ENCODE results near the gene IL20RB. TPM values are rescaled to one million over a fixed set of nuclear protein-coding genes. Genes with fewer than 3 reads are reported as not detected.

The IL20RB gene
- total and polyA plus RNA-seq, 5 donors from 2014 or later = 0.23 to 2.8 (median 0.51) TPM; not detected in 1

GRCh38 chr3:136932978-136933772 is 24.6 kb upstream of the IL20RB start:
- Histone ChIP-seq H3K4me1 (ENCODE audit: control insufficient read depth, insufficient read depth, low read length, poor library complexity, severe bottlenecking) (peaks cover 31% of the 10 kb centered on the region), H3K9me3 (ENCODE audit: control insufficient read depth in 2 of 2, low read length in 2 of 2) (no peaks in the 10 kb centered on the region), H3K36me3 (ENCODE audit: control insufficient read depth, insufficient read depth, low read length) (peaks cover 12% of the 10 kb centered on the region), H3K27ac (ENCODE audit: insufficient read depth, low read length, poor library complexity, severe bottlenecking) (peak overlapping the region; percentile 48), H3K27me3 (ENCODE audit: control insufficient read depth, insufficient read depth, low read length) (no peaks in the 10 kb centered on the region), H3K4me3 (ENCODE audit: low read depth, low read length) (no peak overlapping the region)
- Mint-ChIP-seq H3K9me3 (peaks cover 0 to 8% (median 0%) of the 10 kb centered on the region in 7 donors), H3K4me1 (peaks cover 55 to 84% (median 65%) of the 10 kb centered on the region in 4 donors), H3K4me3 (peak overlapping the region in 2 of 4 donors; percentile 65 to 76), H3K27me3 (no peaks in the 10 kb centered on the region), H3K36me3 (peaks cover 41% of the 10 kb centered on the region), H3K27ac (peak overlapping the region; percentile 6 to 63 (median 60))
- ATAC-seq (ENCODE audit: low read depth in 2 of 2) (no peak), DNase-seq (no peak)

GRCh38 chr3:136937175-136937574 is 20.6 kb upstream of the IL20RB start:
- H3K9me3 Mint-ChIP-seq = peaks cover 0 to 8% (median 0%) of the 10 kb centered on the region in 7 donors
- Histone ChIP-seq H3K36me3 (ENCODE audit: control insufficient read depth, insufficient read depth, low read length) (peaks cover 6% of the 10 kb centered on the region), H3K27me3 (ENCODE audit: control insufficient read depth, insufficient read depth, low read length) (no peaks in the 10 kb centered on the region), H3K27ac (ENCODE audit: insufficient read depth, low read length, poor library complexity, severe bottlenecking) (no peak overlapping the region), H3K9me3 (ENCODE audit: control insufficient read depth in 2 of 2, low read length in 2 of 2) (no peaks in the 10 kb centered on the region), H3K4me1 (ENCODE audit: control insufficient read depth, insufficient read depth, low read length, poor library complexity, severe bottlenecking) (peaks cover 48% of the 10 kb centered on the region), H3K4me3 (ENCODE audit: low read depth, low read length) (no peak overlapping the region)
- peaks cover 25% of the 10 kb centered on the region for H3K36me3 Mint-ChIP-seq
- peak overlapping the region in 1 of 3 donors; percentile 37 for H3K27ac Mint-ChIP-seq
- H3K27me3 Mint-ChIP-seq = no peaks in the 10 kb centered on the region
- DNase-seq (no peak), ATAC-seq (ENCODE audit: low read depth in 2 of 2) (no peak)
- H3K4me1 Mint-ChIP-seq = peaks cover 56 to 88% (median 74%) of the 10 kb centered on the region in 4 donors
- H3K4me3 Mint-ChIP-seq = peak overlapping the region in 1 of 4 donors; percentile 88

- ATAC-seq (ENCODE audit: low read depth in 2 of 2) = no peak
- H3K4me1 ChIP-seq (ENCODE audit: control insufficient read depth, insufficient read depth, low read length, poor library complexity, severe bottlenecking) = peaks cover 48% of the 10 kb centered on the region
- peak overlapping the region; percentile 7 for H3K4me3 ChIP-seq (ENCODE audit: low read depth, low read length)
- H3K9me3 Mint-ChIP-seq = peaks cover 0 to 8% (median 0%) of the 10 kb centered on the region in 7 donors
- no peak for DNase-seq
- peak overlapping the region; percentile 11 to 37 (median 29) for H3K27ac Mint-ChIP-seq
- H3K27ac ChIP-seq (ENCODE audit: insufficient read depth, low read length, poor library complexity, severe bottlenecking) = no peak overlapping the region
- peaks cover 30% of the 10 kb centered on the region for H3K36me3 Mint-ChIP-seq
- H3K4me1 Mint-ChIP-seq = peaks cover 57 to 89% (median 73%) of the 10 kb centered on the region in 4 donors
- H3K36me3 ChIP-seq (ENCODE audit: control insufficient read depth, insufficient read depth, low read length) = peaks cover 6% of the 10 kb centered on the region
- H3K27me3 Mint-ChIP-seq = no peaks in the 10 kb centered on the region
- H3K4me3 Mint-ChIP-seq = peak overlapping the region in 2 of 4 donors; percentile 77 to 88
- H3K9me3 ChIP-seq (ENCODE audit: control insufficient read depth in 2 of 2, low read length in 2 of 2) = no peaks in the 10 kb centered on the region
- no peaks in the 10 kb centered on the region for H3K27me3 ChIP-seq (ENCODE audit: control insufficient read depth, insufficient read depth, low read length)
These were observed 19.9 kb upstream of the IL20RB start for GRCh38 chr3:136937851-136938250.

GRCh38 chr3:136938334-136938733 is 19.4 kb upstream of the IL20RB start:
- Mint-ChIP-seq H3K27me3 (no peaks in the 10 kb centered on the region), H3K27ac (peak overlapping the region in 2 of 3 donors; percentile 29 to 37), H3K36me3 (peaks cover 28% of the 10 kb centered on the region), H3K9me3 (peaks cover 0 to 8% (median 0%) of the 10 kb centered on the region in 7 donors), H3K4me1 (peaks cover 57 to 89% (median 73%) of the 10 kb centered on the region in 4 donors), H3K4me3 (peak overlapping the region in 1 of 4 donors; percentile 88)
- Histone ChIP-seq H3K36me3 (ENCODE audit: control insufficient read depth, insufficient read depth, low read length) (peaks cover 6% of the 10 kb centered on the region), H3K9me3 (ENCODE audit: control insufficient read depth in 2 of 2, low read length in 2 of 2) (no peaks in the 10 kb centered on the region), H3K4me3 (ENCODE audit: low read depth, low read length) (peak overlapping the region; percentile 40), H3K27me3 (ENCODE audit: control insufficient read depth, insufficient read depth, low read length) (no peaks in the 10 kb centered on the region), H3K4me1 (ENCODE audit: control insufficient read depth, insufficient read depth, low read length, poor library complexity, severe bottlenecking) (peaks cover 48% of the 10 kb centered on the region), H3K27ac (ENCODE audit: insufficient read depth, low read length, poor library complexity, severe bottlenecking) (no peak overlapping the region)
- no peak for DNase-seq
- ATAC-seq (ENCODE audit: low read depth in 2 of 2) = no peak

- no peaks in the 10 kb centered on the region for H3K9me3 ChIP-seq (ENCODE audit: control insufficient read depth in 2 of 2, low read length in 2 of 2)
- H3K36me3 Mint-ChIP-seq = peaks cover 30% of the 10 kb centered on the region
- peak overlapping the region; percentile 68 to 93 (median 82) for H3K4me3 Mint-ChIP-seq
- H3K27me3 Mint-ChIP-seq = no peaks in the 10 kb centered on the region
- peak overlapping the region; percentile 40 for H3K4me3 ChIP-seq (ENCODE audit: low read depth, low read length)
- peaks cover 50% of the 10 kb centered on the region for H3K4me1 ChIP-seq (ENCODE audit: control insufficient read depth, insufficient read depth, low read length, poor library complexity, severe bottlenecking)
- H3K27ac Mint-ChIP-seq = peak overlapping the region in 1 of 3 donors; percentile 42
- H3K27me3 ChIP-seq (ENCODE audit: control insufficient read depth, insufficient read depth, low read length) = no peaks in the 10 kb centered on the region
- ATAC-seq (ENCODE audit: low read depth in 2 of 2) (no peak), DNase-seq (no peak)
- peaks cover 6% of the 10 kb centered on the region for H3K36me3 ChIP-seq (ENCODE audit: control insufficient read depth, insufficient read depth, low read length)
- peaks cover 60 to 89% (median 78%) of the 10 kb centered on the region in 4 donors for H3K4me1 Mint-ChIP-seq
- peak overlapping the region; percentile 60 for H3K27ac ChIP-seq (ENCODE audit: insufficient read depth, low read length, poor library complexity, severe bottlenecking)
- peaks cover 0 to 8% (median 0%) of the 10 kb centered on the region in 7 donors for H3K9me3 Mint-ChIP-seq
These were observed 18.3 kb upstream of the IL20RB start for GRCh38 chr3:136939489-136939888.

- peak overlapping the region in 3 of 4 donors; percentile 19 to 63 (median 52) for H3K4me3 Mint-ChIP-seq
- no peaks in the 10 kb centered on the region for H3K27me3 Mint-ChIP-seq
- ATAC-seq (ENCODE audit: low read depth in 2 of 2) (no peak), DNase-seq (no peak)
- no peak overlapping the region for H3K4me3 ChIP-seq (ENCODE audit: low read depth, low read length)
- H3K4me1 Mint-ChIP-seq = peaks cover 59 to 73% (median 65%) of the 10 kb centered on the region in 4 donors
- no peaks in the 10 kb centered on the region for H3K9me3 ChIP-seq (ENCODE audit: control insufficient read depth in 2 of 2, low read length in 2 of 2)
- H3K27ac Mint-ChIP-seq = peak overlapping the region in 2 of 3 donors; percentile 31 to 88
- H3K36me3 ChIP-seq (ENCODE audit: control insufficient read depth, insufficient read depth, low read length) = peaks cover 8% of the 10 kb centered on the region
- no peak overlapping the region for H3K27ac ChIP-seq (ENCODE audit: insufficient read depth, low read length, poor library complexity, severe bottlenecking)
- H3K27me3 ChIP-seq (ENCODE audit: control insufficient read depth, insufficient read depth, low read length) = no peaks in the 10 kb centered on the region
- peaks cover 49% of the 10 kb centered on the region for H3K4me1 ChIP-seq (ENCODE audit: control insufficient read depth, insufficient read depth, low read length, poor library complexity, severe bottlenecking)
- H3K9me3 Mint-ChIP-seq = no peaks in the 10 kb centered on the region
- H3K36me3 Mint-ChIP-seq = peaks cover 31% of the 10 kb centered on the region
These were observed 15.0 kb upstream of the IL20RB start for GRCh38 chr3:136942803-136943202.

GRCh38 chr3:136943436-136943835 is 14.3 kb upstream of the IL20RB start:
- H3K4me1 ChIP-seq (ENCODE audit: control insufficient read depth, insufficient read depth, low read length, poor library complexity, severe bottlenecking) = peaks cover 42% of the 10 kb centered on the region
- peaks cover 59 to 73% (median 65%) of the 10 kb centered on the region in 4 donors for H3K4me1 Mint-ChIP-seq
- peaks cover 36% of the 10 kb centered on the region for H3K36me3 Mint-ChIP-seq
- H3K4me3 Mint-ChIP-seq = peak overlapping the region in 2 of 4 donors; percentile 11 to 63
- H3K27me3 ChIP-seq (ENCODE audit: control insufficient read depth, insufficient read depth, low read length) = no peaks in the 10 kb centered on the region
- no peak for DNase-seq
- H3K9me3 Mint-ChIP-seq = no peaks in the 10 kb centered on the region
- H3K4me3 ChIP-seq (ENCODE audit: low read depth, low read length) = peak overlapping the region; percentile 13
- peak overlapping the region in 2 of 3 donors; percentile 31 to 32 for H3K27ac Mint-ChIP-seq
- H3K9me3 ChIP-seq (ENCODE audit: control insufficient read depth in 2 of 2, low read length in 2 of 2) = no peaks in the 10 kb centered on the region
- H3K27ac ChIP-seq (ENCODE audit: insufficient read depth, low read length, poor library complexity, severe bottlenecking) = no peak overlapping the region
- H3K27me3 Mint-ChIP-seq = no peaks in the 10 kb centered on the region
- ATAC-seq (ENCODE audit: low read depth in 2 of 2) = no peak
- H3K36me3 ChIP-seq (ENCODE audit: control insufficient read depth, insufficient read depth, low read length) = peaks cover 13% of the 10 kb centered on the region

Data from CD4-positive, CD25-positive, alpha-beta regulatory T cell (primary cell).